Osteoblast (primary cell): ENCODE data around the gene PRELID2. TPM values are rescaled to one million over a fixed set of nuclear protein-coding genes. Genes with fewer than 3 reads are reported as not detected.

Experiments used
- DNase-seq: peaks from one replicate; pipeline ENCODE4 v3.0.0; 2011; ENCODE audit warnings: low spot score, mixed read lengths; ENCODE audit not compliant: insufficient read length; ENCODE audit errors: missing footprints
- H2AFZ ChIP-seq: 2 replicates; pipeline ENCODE4 v1.6.0; 2011; ENCODE audit warnings: mild to moderate bottlenecking, low read length
- H3K27ac ChIP-seq: 2 replicates; pipeline ENCODE4 v1.5.1; 2011; ENCODE audit warnings: mild to moderate bottlenecking, low read depth, low read length, moderate library complexity
- H3K27me3 ChIP-seq: 2 replicates; pipeline ENCODE4 v1.6.0; 2012; ENCODE audit warnings: mild to moderate bottlenecking, control low read depth, inconsistent platforms, low read length, moderate library complexity; ENCODE audit not compliant: insufficient read depth
- H3K36me3 ChIP-seq: 2 replicates; pipeline ENCODE4 v1.5.1; 2011; ENCODE audit warnings: mild to moderate bottlenecking, low read length, control low read depth, moderate library complexity; ENCODE audit not compliant: insufficient read depth
- H3K4me1 ChIP-seq: 2 replicates; pipeline ENCODE4 v1.5.1; 2011; ENCODE audit warnings: mild to moderate bottlenecking, low read length, control low read depth, moderate library complexity; ENCODE audit not compliant: insufficient read depth
- H3K4me2 ChIP-seq: 2 replicates; pipeline ENCODE4 v1.6.0; 2011; ENCODE audit warnings: mild to moderate bottlenecking, low read length; ENCODE audit not compliant: insufficient read depth
- H3K4me3 ChIP-seq: fragments of 200-600 bp; sonication (generic); 3 replicates; pipeline ENCODE4 v1.5.1; 2012; ENCODE audit warnings: mild to moderate bottlenecking, low read length, inconsistent platforms; ENCODE audit not compliant: insufficient read depth
- H3K79me2 ChIP-seq: 2 replicates; pipeline ENCODE4 v1.6.0; 2012; ENCODE audit warnings: mild to moderate bottlenecking, low read length, control low read depth, inconsistent platforms; ENCODE audit not compliant: insufficient read depth
- H3K9me3 ChIP-seq: 2 replicates; pipeline ENCODE4 v1.5.1; 2011; ENCODE audit warnings: low read depth, low read length, control low read depth
- H4K20me1 ChIP-seq: 2 replicates; pipeline ENCODE4 v1.6.0; 2012; ENCODE audit warnings: mild to moderate bottlenecking, low read length, control low read depth; ENCODE audit not compliant: insufficient read depth
- total RNA-seq: library from RNA; depleted of rRNA; stranded (reverse); fragments of >200 nt; gene quantifications from 2 replicates; pipeline ENCODE4 v1.2.3, GENCODE V29; 2012
- TF ChIP-seq, protein P1 (sequence below): IDR thresholded peaks from 2 replicates; pipeline ENCODE4 v1.5.1; 2011; ENCODE audit warnings: mild to moderate bottlenecking, low read depth, low read length, moderate library complexity; ENCODE audit errors: extremely low read depth

Gene PRELID2
- total RNA-seq, 1 donor: 19.5 TPM

DNA sequence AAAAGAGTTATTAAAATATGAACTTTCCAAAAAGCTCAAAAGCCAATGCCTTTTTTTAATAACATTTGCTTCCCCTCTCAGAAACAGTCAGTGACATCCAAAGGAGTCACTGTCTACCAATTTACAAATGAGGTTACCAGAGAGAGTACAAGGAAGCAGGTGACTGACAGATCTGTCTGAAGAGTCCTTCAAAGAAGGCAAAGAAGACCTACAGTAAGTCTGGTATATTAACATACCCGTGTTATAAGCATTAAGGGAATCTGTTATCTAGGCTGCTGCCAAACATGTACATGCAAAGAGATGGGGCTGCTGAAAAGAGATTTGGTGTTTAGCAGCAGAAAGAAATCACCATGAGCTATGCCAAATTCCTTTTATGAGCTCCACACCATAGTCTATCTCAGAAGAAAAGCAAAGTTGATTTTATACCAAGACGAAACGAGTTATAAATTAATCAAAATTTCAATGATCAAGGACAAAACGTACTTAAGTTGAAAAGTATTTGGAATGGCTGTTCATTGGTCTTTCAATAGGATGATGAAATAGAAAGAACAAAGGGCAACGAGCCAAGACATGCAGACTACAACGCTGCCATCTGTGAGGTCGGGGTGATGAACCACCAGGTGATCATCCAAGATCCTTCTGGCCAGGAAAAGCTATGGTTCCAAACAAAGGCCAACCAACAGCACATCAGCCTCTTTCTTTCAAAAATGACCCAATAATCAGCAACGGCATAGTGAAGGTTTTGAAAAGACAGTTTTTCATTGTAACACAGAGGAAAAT lies 8.1 kb downstream of the PRELID2 start:
- Histone ChIP-seq H3K27ac (no peak overlapping the region), H3K36me3 (no peaks in the 10 kb centered on the region), H3K79me2 (peaks cover 15% of the 10 kb centered on the region), H3K9me3 (no peaks in the 10 kb centered on the region), H3K4me3 (no peak overlapping the region), H3K4me2 (no peak overlapping the region), H3K4me1 (peaks cover 14% of the 10 kb centered on the region), H3K27me3 (no peaks in the 10 kb centered on the region), H2AFZ (no peak overlapping the region), H4K20me1 (no peaks in the 10 kb centered on the region)
- DNase-seq: no peak
- TF ChIP-seq, protein P1, sequence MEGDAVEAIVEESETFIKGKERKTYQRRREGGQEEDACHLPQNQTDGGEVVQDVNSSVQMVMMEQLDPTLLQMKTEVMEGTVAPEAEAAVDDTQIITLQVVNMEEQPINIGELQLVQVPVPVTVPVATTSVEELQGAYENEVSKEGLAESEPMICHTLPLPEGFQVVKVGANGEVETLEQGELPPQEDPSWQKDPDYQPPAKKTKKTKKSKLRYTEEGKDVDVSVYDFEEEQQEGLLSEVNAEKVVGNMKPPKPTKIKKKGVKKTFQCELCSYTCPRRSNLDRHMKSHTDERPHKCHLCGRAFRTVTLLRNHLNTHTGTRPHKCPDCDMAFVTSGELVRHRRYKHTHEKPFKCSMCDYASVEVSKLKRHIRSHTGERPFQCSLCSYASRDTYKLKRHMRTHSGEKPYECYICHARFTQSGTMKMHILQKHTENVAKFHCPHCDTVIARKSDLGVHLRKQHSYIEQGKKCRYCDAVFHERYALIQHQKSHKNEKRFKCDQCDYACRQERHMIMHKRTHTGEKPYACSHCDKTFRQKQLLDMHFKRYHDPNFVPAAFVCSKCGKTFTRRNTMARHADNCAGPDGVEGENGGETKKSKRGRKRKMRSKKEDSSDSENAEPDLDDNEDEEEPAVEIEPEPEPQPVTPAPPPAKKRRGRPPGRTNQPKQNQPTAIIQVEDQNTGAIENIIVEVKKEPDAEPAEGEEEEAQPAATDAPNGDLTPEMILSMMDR: no peak

GRCh38 chr5:145825751-145826180 lies 9.4 kb downstream of the PRELID2 start:
- H3K9me3 ChIP-seq: no peaks in the 10 kb centered on the region
- H3K79me2 ChIP-seq: peaks cover 11% of the 10 kb centered on the region
- no peaks in the 10 kb centered on the region for H3K27me3 ChIP-seq
- no peaks in the 10 kb centered on the region for H3K36me3 ChIP-seq
- H2AFZ ChIP-seq: no peak overlapping the region
- no peak for DNase-seq
- H3K4me2 ChIP-seq: no peak overlapping the region
- peaks cover 8% of the 10 kb centered on the region for H3K4me1 ChIP-seq
- no peaks in the 10 kb centered on the region for H4K20me1 ChIP-seq
- TF ChIP-seq, protein P1: peak; percentile 85
- no peak overlapping the region for H3K4me3 ChIP-seq
- no peak overlapping the region for H3K27ac ChIP-seq

GRCh38 chr5:145824040-145824439 lies 11.1 kb downstream of the PRELID2 start:
- Histone ChIP-seq H2AFZ (peak overlapping the region; percentile 32), H3K36me3 (no peaks in the 10 kb centered on the region)
- DNase-seq: no peak

DNA sequence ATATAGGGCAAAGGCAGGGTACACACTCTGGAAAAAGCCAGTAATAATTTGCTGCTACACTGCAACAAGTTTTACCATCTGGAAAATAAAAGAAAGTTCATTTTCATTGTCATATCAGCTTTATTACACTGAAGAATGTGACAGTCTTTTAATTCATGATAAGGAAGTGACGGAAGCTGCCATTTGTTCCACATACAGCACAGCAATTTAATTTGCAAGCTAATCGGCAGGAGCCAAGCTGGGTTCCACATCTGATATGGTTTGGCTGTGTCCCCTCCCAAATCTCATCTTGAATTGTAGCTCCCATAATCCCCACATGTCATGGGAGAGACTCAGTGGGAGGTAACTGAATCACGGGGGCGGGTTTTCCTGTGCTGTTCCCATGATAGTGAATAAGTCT lies 16.5 kb downstream of the PRELID2 start:
- H3K4me2 ChIP-seq: no peak overlapping the region
- no peaks in the 10 kb centered on the region for H4K20me1 ChIP-seq
- H3K27me3 ChIP-seq: no peaks in the 10 kb centered on the region
- no peaks in the 10 kb centered on the region for H3K4me1 ChIP-seq
- no peak overlapping the region for H2AFZ ChIP-seq
- no peaks in the 10 kb centered on the region for H3K9me3 ChIP-seq
- no peaks in the 10 kb centered on the region for H3K79me2 ChIP-seq
- no peak for DNase-seq
- TF ChIP-seq, protein P1: no peak
- H3K4me3 ChIP-seq: no peak overlapping the region
- H3K27ac ChIP-seq: no peak overlapping the region
- H3K36me3 ChIP-seq: no peaks in the 10 kb centered on the region

More at GRCh38 chr5:145824040-145824439, 11.1 kb downstream of the PRELID2 start:
- no peaks in the 10 kb centered on the region for H3K4me1 ChIP-seq
- H3K27ac ChIP-seq: no peak overlapping the region
- H3K79me2 ChIP-seq: peaks cover 9% of the 10 kb centered on the region
- no peaks in the 10 kb centered on the region for H4K20me1 ChIP-seq
- no peak overlapping the region for H3K4me3 ChIP-seq
- no peaks in the 10 kb centered on the region for H3K9me3 ChIP-seq
- TF ChIP-seq, protein P1: no peak
- no peaks in the 10 kb centered on the region for H3K27me3 ChIP-seq
- no peak overlapping the region for H3K4me2 ChIP-seq
